T-helper 1 cell treated with Interleukin-12 subunit alpha and Interleukin-12 subunit beta and Interleukin-4 antibody, amounts not matched to agents 30 ng/mL and 1 ng/mL, for 36 hours (primary cell): ENCODE measurements around the gene PPP6R3. TPM values are rescaled to one million over a fixed set of nuclear protein-coding genes. Genes with fewer than 3 reads are reported as not detected.
"Not testable (repeated sequence)": the region's sequence is repeated elsewhere in the genome, so short reads cannot be mapped to it uniquely, and the experiment has no call there.

ENCODE experiments used
- intact Hi-C: fragments of 100-400 bp; cut with micrococcal nuclease; formaldehyde crosslinking; loops from one replicate; pipeline ENCODE4 v1.15.1; 2024
- total RNA-seq: library from RNA; stranded (reverse); gene quantifications from 2 replicates; pipeline ENCODE4 v1.2.3, GENCODE V29; 2022

Gene PPP6R3
- 130 and 139 TPM in 2 replicates for total RNA-seq

DNA sequence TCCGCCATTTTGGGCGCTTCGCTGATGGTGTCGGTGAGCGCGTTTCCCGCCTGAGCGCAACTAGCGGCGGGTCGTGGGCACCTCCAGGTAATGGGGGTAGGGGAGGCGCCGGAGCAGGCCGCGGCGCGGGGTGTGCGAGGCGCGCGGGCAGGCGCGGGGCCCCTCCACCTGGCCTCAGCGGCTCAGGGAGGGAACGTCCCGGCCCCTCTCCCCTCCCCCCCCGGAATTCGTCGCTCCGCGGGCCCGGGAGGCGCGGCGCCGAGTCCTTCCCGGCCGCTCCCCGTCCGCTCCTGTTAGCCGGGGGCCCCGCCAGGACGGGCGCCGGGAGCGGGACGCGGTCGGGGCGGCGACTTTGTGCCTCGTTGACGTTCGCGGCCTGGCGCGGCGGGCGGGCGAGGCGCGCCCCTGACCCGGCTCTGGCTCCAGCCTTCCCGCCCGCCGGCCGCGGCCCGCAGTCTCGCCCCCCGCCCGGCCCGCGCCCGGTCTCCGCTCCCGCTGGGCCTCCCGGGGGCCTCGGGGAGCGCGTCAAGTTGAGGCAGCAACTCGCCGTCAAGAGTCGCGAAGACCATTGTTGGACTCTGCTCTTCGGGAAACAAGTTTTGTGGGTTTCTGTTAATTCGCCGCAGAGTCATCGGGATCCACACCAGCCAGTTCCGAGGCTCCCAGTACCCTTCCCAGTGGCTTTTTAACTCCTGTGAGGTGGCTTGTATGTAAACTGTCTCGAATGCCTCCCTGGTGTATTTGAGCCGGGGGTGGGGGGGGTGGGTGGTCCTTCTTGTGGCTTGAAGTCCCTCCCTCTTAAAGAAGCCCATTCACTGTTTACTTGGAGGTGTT, at the start of gene PPP6R3:
Gene PPP6R3, plus strand, starts transcription at position 12 of the 834 bp plus-strand sequence. CDS start 76,913 bp downstream, outside the sequence.
- intact Hi-C loops: loop anchor here (1.0 to 10.0 kb wide), 14 partner anchors 11 to 1214 kb away; partner anchors contain the start of genes CHKA, IGHMBP2, LTO1 and MRPL21

DNA sequence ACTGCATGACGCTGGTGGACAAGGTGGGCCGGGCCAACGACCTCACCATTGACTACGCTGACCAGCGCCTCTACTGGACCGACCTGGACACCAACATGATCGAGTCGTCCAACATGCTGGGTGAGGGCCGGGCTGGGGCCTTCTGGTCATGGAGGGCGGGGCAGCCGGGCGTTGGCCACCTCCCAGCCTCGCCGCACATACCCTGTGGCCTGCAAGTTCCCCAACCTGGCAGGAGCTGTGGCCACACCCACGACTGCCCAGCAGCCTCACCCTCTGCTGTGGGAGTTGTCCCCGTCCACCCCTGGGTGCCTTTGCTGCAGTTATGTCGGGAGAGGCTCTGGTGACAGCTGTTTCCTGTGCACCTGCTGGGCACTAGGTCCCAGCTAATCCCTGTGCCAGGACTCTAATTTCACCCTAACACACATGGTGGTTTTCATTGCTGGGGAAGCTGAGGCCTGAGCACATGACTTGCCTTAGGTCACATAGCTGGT, 49.0 kb upstream of the PPP6R3 start:
- intact Hi-C loops: no loop called here

- intact Hi-C loops: no loop called here
Measured at GRCh38 chr11:68412593-68413475, 47.7 kb upstream of the PPP6R3 start.

- intact Hi-C loops: no loop called here
Measured at GRCh38 chr11:68413591-68413999, 47.0 kb upstream of the PPP6R3 start.

- intact Hi-C loops: no loop called here
Measured at GRCh38 chr11:68414496-68415221, 45.9 kb upstream of the PPP6R3 start.

DNA sequence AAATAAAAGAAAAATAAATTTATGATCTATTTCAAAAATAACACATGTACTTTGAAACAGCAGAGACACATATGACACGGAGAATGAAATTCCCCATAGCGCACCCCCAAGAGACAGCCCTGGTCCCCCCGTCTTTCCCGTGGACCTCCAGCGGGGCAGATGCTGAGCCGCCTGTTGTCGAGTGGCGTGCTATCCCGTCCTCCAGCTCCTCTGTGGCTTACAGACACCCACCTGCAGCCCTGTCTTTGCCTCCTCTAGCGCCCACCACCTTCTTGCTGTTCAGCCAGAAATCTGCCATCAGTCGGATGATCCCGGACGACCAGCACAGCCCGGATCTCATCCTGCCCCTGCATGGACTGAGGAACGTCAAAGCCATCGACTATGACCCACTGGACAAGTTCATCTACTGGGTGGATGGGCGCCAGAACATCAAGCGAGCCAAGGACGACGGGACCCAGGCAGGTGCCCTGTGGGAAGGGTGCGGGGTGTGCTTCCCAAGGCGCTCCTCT, 44.4 kb upstream of the PPP6R3 start:
- intact Hi-C loops: no loop called here

- intact Hi-C loops: no loop called here
Measured at GRCh38 chr11:68418648-68419047, 41.9 kb upstream of the PPP6R3 start.

GRCh38 chr11:68420171-68420570, 40.4 kb upstream of the PPP6R3 start:
- intact Hi-C loops: no loop called here

- intact Hi-C loops: no loop called here
Measured at GRCh38 chr11:68423481-68423880, 37.1 kb upstream of the PPP6R3 start.

DNA sequence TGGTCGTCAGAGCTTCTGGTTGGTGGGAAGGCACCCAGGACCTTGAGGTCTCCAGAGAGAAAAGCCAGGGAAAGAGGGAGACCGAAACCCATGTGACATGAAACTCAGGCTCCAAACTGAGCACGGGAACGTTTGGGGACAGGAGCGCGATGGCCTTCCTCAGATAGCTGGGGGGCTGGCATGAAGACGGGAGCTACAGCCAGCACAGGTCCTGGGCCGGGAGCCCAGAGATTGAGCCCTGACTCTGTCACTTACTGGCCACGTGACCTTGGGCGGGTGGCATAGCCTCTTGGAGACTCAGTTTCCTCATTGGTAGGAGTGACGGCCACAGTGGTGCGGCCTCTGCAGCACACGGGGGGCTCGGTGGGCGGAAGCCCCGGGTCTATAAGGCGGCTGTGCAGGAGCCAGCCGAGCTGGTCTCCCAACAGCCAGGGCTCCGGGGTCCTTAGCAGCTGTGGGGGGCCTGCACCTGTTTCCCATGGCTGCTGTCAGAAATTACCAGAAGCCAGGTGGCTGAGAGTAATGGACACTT, 36.4 kb upstream of the PPP6R3 start:
- intact Hi-C loops: no loop called here

DNA sequence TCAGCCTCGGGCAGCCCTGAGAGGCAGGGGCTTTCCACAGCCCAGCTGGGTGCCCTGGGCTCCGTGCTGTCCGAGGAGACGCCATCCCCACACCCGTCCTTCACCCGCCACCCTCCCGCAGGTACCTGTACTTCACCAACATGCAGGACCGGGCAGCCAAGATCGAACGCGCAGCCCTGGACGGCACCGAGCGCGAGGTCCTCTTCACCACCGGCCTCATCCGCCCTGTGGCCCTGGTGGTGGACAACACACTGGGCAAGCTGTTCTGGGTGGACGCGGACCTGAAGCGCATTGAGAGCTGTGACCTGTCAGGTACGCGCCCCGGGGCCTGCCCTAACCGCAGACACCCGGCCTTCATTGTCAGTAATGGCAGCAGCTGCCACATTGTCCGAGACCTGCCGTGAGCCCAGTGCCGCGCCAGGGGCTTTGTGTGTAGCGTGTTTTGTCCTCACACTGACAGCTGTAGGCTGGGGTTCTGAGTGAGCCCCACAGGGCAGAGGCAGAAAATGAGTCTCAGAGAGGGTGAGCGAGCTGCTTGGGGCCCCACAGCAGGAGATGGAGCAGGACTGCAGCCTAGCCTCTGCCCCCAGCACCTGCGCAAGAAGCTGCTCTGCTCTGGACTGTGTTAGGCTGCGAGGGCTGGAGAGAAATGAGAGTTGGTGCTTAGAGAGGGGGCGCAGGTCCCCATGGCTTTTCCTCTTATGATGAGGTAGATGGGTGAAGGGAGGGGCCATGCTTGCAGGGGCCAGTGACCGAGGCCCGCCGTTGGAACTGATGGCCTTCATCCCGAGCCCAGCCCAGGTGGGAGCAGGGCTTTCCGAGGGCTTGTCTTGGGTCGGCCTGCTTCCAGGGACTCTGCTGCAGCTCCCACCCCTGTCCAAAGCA, 35.3 kb upstream of the PPP6R3 start:
- intact Hi-C loops: no loop called here

DNA sequence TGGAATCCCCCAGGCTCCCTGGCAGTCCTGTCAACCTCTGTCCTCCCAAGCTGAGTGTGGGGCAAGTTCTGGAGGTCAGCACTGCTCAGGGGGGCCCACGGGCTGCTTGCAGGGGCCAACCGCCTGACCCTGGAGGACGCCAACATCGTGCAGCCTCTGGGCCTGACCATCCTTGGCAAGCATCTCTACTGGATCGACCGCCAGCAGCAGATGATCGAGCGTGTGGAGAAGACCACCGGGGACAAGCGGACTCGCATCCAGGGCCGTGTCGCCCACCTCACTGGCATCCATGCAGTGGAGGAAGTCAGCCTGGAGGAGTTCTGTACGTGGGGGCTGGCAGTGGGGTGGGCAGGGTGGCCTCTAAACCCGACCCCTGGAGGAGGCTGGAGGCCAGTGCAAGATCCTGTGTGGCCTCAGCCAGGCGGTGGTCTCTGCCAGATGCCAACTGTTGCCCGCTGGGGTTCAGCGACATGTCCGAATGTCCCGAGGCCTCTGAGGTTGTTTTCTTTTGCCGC, 34.6 kb upstream of the PPP6R3 start:
- intact Hi-C loops: no loop called here

GRCh38 chr11:68429661-68430060, 30.9 kb upstream of the PPP6R3 start:
- intact Hi-C loops: no loop called here

- intact Hi-C loops: no loop called here
Measured at GRCh38 chr11:68430384-68430783, 30.2 kb upstream of the PPP6R3 start.

DNA sequence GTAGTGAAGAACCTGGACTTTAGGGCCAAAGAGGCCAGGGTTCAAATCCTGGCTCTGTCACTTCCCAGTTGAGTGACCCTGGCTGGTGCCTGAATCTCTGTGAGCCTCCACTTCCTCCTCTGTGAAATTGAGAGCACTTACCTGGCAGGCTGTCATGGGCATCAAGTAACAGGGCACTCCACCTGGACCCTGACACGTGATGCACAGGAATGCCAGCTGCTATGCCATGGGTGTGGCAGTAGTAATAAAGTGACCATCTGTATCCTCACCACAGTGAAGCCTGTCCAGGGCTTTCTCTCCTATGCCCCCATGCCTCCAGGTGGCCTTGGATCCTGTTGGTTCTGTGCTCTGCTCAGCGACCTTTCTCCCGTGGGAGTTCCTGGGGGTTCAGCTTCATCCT, 29.8 kb upstream of the PPP6R3 start:
- intact Hi-C loops: no loop called here

- intact Hi-C loops: no loop called here
Measured at GRCh38 chr11:68431984-68432645, 28.4 kb upstream of the PPP6R3 start.

GRCh38 chr11:68432874-68433273, 27.7 kb upstream of the PPP6R3 start:
- intact Hi-C loops: no loop called here

- intact Hi-C loops: no loop called here
Measured at GRCh38 chr11:68433541-68433940, 27.0 kb upstream of the PPP6R3 start.

DNA sequence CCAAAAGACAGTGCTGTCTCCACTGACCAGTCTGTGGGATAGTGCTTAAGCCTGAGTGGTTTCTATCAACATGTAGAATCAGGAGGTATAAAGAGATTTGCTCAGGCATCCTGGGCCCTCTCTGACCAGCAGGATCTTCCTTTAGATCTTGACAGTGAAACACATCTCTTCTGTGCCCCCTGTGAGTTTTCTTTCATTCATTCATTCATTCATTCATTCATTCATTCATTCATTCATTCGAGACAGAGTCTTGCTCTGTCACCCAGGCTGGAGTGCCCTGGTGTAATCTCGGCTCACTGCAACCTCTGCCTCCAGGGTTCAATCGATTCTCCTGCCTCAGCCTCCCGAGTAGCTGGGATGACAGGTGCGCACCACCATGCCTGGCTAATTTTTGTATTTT, 26.4 kb upstream of the PPP6R3 start:
- intact Hi-C loops: not testable (repeated sequence)
